ENCODE measurements around the gene DYNC2H1. TPM values are rescaled to one million over a fixed set of nuclear protein-coding genes. Genes with fewer than 3 reads are reported as not detected.
"Not testable (repeated sequence)": the region's sequence is repeated elsewhere in the genome, so short reads cannot be mapped to it uniquely, and the experiment has no call there.

The DYNC2H1 gene
- polyA plus RNA-seq, 12 donors, result 9.0 to 17.5 (median 12.3) TPM; not detected in 1

GRCh38 chr11:103359216-103359615, 250.0 kb downstream of the DYNC2H1 start:
- no peak for DNase-seq

DNA sequence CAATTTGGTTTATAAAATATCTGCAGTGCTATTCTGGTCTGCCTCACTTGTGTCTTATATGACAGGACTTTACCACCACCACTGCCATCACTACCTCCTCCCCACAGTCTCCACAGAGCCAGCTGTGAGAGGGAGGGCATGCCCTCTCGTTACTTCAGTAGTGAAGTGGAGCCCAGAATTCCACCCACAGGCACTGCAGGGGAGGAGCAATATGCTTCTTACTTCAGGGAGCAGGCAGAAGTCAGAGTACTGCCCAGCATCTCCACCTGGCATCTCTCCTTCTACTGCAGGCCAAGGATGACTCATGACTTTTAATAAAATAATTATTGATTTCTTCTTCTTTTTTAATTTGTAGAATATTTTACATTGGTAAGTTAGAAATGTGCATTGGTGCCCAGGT, 255.5 kb downstream of the DYNC2H1 start:
- DNase-seq, result no peak

DNA sequence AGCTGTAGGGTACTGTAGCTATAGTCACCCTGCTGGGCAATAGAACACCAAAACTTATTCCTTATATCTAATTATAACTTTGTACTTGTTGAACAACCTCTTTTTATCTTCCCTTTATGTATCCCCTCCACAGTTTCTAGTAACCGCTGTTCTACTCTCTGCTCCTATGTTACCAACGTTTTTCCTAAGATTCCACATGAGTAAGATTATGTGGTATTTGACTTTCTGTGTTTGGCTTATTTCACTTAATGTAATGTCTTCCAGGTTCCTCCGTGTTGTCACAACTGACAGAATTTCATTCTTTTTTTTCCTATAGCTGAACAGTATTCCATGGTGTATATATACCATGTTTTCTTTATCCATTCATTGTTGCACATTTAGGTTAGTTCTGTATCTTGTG, 258.4 kb downstream of the DYNC2H1 start:
- peak; percentile 15 for DNase-seq

DNA sequence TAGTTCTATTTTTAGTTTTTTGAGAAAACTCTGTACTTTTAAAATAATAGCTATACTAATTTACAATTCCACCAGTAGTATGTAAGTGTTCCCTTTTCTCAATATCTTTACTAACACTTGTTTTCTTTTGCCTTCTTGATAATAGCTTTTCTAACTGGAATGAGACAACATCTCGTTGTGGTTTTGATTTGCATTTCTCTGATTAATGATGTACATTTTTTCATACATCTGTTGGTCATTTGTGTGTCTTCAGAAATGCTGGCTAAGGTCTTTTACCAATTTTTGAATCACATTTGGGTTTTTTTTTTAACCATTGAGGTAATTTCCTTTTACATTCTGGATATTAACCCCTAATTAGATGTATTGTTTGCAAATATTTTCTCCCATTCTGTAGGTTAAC, 258.9 kb downstream of the DYNC2H1 start:
- DNase-seq, result no peak

- DNase-seq, result no peak
Measured at GRCh38 chr11:103370076-103370475, 260.9 kb downstream of the DYNC2H1 start.

DNA sequence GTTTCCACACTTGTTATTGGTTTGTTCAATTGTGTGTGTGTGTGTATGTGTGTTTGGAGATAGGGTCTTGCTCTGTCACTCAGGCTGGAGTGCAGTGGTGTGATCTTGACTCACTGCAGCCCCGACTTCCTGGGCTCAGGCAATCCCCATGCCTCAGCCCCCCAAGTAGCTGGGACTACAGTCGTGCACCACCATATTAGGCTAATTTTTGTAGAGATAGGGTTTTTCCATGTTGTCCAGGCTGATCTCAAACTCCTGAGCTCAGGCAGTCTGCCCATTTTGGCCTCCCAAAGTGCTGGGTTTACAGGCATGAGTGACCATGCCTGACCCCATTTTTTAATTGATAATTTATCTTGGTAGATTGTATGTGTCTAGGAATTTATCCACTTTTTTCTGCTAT, 263.7 kb downstream of the DYNC2H1 start:
- DNase-seq, result no peak

GRCh38 chr11:103374227-103374626, 265.0 kb downstream of the DYNC2H1 start:
- DNase-seq, result not testable (repeated sequence)

GRCh38 chr11:103378931-103379330, 269.7 kb downstream of the DYNC2H1 start:
- no peak for DNase-seq

DNA sequence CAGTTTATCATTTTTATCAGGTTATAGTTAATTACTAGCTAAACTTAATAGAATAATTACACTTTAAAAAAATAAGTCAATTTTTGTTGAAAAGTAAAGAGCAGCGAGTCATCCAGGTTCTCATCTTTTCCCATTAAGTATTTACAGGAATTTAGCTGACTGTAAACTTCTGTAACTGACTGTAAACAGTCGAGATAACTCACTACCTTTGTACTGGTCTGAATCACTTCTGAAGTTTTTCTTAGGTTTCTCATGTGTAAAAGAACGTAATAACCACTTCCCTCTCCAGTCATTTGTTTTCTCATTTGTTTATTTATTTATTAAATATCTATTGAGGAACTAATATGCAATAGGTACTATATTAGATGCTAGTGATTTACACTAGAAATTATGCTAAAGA, 270.8 kb downstream of the DYNC2H1 start:
- DNase-seq, result no peak

DNA sequence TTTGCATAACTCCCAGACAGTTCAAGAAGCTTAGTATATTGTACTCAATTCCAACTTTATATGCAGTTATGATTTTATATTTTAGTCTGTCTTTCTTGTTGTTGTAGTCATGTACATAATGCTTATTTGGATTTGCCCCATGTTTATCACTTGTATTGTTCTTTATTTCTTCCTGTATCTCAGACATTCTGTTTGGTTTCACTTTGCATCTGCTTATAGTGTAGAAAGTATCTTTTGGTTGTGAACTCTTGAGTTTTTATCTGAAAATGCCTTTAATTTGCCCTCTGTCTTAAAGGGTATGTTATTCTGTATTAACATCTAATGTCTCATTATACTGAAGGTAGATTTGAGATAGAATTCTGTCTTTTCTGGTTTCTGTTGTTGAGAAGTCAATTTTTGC, 275.4 kb downstream of the DYNC2H1 start:
- DNase-seq, result no peak

- DNase-seq, result no peak
Measured at GRCh38 chr11:103395612-103396011, 286.4 kb downstream of the DYNC2H1 start.

- no peak for DNase-seq
Measured at GRCh38 chr11:103396237-103396636, 287.0 kb downstream of the DYNC2H1 start.

GRCh38 chr11:103397369-103397768, 288.1 kb downstream of the DYNC2H1 start:
- DNase-seq, result no peak

- DNase-seq, result no peak
Measured at GRCh38 chr11:103398829-103399228, 289.6 kb downstream of the DYNC2H1 start.

DNA sequence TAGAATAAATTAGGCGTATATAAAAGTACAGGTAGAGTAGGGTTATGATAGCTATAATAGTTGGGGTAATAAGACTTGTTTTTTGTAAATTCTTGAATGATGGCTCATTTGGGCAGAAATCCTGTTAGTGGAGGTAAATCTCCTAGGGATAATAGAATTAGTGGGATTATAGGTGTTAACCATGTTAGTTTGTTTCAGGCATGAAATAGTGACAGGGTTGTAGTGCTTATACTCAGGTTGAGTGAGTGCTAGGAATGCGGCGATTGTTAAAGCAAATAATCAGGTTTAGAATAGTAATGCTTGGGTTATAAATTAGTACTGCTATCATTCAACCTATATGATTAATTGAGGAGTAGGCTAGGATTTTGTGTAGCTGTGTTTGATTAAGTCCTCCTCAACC, 297.1 kb downstream of the DYNC2H1 start:
- DNase-seq, result no peak

DNA sequence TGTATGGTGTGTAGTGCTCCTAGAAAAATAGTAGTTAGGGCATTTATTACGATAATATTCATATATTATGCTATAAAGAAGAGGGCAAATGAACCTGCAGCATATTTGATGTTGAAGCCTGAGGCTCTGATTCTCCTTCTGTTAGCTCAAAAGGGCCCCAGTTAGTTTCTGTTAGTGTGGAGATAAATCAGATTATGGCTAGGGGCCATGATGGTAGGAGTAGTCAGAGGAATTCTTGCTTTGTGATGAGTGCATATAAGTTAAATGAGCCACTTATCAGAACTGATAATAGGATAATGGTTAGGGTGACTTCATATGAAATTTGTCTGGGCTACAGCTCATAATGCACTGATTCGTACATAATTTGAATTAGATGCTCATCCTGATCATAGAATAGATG, 298.4 kb downstream of the DYNC2H1 start:
- no peak for DNase-seq

DNA sequence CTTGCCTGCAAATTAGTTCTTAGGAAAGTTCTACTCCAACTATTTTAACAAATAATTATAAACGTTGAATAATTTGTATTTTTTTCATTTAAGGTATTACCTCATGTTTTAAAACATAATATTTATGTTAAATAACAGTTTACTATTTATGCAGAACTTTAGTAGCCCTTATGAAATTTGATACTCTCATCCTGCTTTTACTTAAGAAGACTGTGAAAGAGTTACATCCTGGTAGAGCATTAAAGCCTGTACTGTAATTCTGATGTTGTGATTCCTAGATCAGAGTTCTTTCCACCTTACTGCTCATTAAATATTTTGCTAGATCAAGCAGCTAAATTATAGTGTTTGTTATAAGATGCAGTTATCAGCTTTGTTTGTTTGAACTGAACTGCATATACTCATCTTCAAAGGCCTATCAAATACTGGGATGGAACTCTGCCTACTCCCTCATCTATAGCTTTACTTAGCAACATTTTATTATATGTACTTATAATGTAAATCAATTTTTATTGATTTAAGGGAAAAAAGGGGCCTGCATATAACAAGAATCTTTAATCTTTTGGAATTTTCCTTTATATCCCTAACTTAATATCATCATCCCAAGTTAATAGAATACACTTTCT, 304.2 kb downstream of the DYNC2H1 start:
- DNase-seq, result no peak

GRCh38 chr11:103418014-103418413, 308.8 kb downstream of the DYNC2H1 start:
- no peak for DNase-seq

GRCh38 chr11:103420593-103420992, 311.4 kb downstream of the DYNC2H1 start:
- DNase-seq, result no peak

GRCh38 chr11:103433386-103434072, 324.3 kb downstream of the DYNC2H1 start:
- no peak for DNase-seq

GRCh38 chr11:103434073-103434411, 324.8 kb downstream of the DYNC2H1 start:
- DNase-seq, result no peak

DNA sequence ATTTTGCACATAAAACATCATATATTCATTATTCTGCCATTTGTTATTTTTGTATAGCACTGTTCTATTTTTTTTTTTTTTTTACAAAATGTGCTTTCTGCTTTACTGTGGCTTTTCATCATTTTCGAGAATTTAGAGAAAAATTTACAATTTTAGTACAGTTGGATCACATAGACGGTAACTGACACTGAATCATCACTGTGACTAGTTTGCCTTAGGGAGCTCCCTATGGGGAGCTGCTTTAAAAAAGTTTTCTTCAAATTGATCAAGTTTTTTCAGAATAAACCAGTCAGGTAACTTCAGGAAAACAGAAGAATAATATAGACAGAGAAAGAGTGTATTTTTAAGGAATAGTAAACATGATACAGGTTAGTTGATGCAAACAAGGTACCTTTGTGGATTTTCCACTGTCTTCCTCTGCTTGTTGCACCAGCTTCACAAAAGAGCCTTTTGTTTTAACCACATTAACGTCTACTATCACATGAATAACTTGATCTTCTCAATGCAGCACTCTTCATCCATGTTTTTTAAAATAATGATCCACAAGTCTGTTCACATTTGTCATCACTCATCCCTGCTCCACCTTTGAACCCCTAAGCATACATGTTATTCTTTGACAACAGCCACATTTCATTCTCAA, 327.0 kb downstream of the DYNC2H1 start:
- no peak for DNase-seq

GRCh38 chr11:103441021-103441420, 331.8 kb downstream of the DYNC2H1 start:
- no peak for DNase-seq

Data from muscle of arm (tissue), 12 donors.